Measurements from ENCODE around the gene ADAMTSL2.

The ADAMTSL2 gene

DNA sequence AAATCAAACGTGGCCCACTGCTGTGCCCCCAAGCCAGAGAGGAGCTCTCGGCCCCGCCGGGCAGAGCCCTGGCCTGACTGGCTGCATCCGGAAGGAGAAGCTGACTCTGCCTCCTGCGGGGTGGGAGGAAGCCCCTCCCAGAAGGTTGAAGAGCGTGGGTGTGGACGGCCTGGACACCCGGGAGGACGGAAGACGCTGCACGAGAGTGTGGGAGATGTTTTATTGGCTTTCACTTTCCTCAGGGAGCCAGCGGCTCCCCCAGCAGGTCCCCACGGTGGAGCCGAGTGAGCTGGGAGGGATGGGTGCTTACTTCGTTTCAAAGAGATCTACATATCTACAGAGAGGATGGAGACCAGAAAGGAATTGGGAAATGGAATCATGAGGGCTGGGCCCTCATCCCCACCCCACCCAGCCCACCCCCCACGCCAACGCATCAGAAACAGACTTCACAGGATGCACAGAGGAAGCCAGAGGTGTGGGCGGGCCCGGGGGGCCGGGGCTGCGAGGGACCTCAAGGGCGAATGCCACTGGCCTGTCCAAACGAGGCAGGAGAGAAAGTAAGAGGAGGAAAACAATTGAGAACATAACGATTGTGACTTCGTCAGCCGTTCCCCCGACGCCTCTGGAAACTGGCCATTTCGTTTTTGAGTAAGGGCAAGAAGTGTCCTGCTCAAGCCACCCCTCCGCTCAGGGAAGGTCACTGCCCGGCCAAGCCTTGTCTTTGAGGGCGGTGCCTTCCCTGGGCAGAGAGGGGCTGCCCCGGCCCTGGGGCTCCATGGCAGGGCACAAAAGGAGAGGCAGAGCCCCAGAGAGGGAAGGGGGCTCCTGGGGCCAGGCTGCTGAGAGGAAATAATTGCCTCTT is 42.6 kb downstream of the ADAMTSL2 start:
- FAIRE-seq = no peak
- TF ChIP-seq, protein P1, sequence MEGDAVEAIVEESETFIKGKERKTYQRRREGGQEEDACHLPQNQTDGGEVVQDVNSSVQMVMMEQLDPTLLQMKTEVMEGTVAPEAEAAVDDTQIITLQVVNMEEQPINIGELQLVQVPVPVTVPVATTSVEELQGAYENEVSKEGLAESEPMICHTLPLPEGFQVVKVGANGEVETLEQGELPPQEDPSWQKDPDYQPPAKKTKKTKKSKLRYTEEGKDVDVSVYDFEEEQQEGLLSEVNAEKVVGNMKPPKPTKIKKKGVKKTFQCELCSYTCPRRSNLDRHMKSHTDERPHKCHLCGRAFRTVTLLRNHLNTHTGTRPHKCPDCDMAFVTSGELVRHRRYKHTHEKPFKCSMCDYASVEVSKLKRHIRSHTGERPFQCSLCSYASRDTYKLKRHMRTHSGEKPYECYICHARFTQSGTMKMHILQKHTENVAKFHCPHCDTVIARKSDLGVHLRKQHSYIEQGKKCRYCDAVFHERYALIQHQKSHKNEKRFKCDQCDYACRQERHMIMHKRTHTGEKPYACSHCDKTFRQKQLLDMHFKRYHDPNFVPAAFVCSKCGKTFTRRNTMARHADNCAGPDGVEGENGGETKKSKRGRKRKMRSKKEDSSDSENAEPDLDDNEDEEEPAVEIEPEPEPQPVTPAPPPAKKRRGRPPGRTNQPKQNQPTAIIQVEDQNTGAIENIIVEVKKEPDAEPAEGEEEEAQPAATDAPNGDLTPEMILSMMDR (IDR thresholded peaks at IDR 0.05; ENCODE audit: insufficient read depth, missing control alignments) = no peak
- DNase-seq (ENCODE audit: insufficient read length, low spot score) = no peak

DNA sequence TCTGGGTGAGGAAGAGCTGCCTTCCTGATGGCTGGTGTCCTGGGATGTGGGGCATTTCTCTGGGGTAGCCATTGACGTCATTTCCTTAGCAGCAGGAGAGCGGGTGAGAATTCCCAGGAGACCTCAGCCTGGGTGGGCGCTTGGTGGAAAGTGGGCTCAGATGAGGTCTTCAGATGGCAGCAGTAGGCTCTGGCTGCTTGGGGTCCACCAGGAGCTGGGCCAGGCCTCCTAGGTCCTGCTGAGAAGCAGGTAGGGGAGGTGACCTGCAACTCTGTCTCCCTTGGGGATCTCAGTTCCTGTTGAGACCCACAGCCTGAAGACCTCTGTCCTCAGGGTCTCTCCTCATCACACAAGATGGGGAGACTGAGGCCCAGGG is 43.2 kb downstream of the ADAMTSL2 start:
- FAIRE-seq = no peak
- no peak for DNase-seq (ENCODE audit: insufficient read length, low spot score)
- TF ChIP-seq, protein P1 (IDR thresholded peaks at IDR 0.05; ENCODE audit: insufficient read depth, missing control alignments) = no peak

DNA sequence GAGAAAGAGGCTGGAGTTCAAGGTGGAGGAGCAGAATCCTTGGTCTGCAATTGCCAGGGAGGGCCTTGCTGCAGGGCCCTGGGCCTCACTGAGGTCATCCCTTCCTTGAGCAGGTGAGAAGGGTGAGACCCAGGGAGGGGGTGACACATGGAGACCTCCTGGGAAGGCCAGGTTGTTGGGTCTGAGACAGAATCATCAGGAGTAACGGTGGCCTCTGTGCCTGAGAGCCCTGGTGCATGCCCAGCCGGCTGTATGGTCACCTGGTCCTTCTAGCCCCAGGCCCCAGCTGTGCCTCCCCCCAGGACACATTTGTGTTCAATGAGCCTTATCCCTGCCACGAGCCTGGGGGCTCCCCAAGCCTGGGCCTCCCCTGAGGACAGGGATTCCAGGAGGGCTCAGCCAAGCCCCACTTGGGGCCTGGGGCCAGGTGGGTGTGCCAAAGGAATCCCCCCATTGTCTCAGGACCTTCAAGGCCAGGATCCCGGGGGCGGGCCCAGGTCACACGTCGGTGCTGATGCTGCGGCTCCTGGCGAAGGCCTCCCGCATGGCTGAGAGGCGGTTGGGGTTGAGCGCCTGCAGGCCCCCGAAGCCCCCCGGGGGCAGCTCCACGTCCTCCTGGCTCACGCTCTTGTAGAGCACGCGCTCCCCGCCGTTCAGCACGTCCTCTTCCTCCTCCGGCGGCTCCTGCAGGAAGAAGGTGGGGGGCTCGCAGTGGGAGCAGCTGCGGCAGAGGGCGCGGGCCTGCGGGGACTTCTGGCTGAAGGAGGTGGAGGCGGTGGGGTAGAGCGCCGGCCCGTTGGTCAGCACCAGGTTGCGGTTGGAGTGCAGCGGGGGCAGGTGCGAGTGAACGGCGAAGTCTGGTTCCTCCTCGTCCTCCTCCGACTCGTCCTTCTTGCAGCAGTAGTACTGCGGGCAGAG is 44.3 kb downstream of the ADAMTSL2 start:
- TF ChIP-seq, protein P1 (IDR thresholded peaks at IDR 0.05; ENCODE audit: insufficient read depth, missing control alignments) = no peak
- FAIRE-seq = no peak

DNA sequence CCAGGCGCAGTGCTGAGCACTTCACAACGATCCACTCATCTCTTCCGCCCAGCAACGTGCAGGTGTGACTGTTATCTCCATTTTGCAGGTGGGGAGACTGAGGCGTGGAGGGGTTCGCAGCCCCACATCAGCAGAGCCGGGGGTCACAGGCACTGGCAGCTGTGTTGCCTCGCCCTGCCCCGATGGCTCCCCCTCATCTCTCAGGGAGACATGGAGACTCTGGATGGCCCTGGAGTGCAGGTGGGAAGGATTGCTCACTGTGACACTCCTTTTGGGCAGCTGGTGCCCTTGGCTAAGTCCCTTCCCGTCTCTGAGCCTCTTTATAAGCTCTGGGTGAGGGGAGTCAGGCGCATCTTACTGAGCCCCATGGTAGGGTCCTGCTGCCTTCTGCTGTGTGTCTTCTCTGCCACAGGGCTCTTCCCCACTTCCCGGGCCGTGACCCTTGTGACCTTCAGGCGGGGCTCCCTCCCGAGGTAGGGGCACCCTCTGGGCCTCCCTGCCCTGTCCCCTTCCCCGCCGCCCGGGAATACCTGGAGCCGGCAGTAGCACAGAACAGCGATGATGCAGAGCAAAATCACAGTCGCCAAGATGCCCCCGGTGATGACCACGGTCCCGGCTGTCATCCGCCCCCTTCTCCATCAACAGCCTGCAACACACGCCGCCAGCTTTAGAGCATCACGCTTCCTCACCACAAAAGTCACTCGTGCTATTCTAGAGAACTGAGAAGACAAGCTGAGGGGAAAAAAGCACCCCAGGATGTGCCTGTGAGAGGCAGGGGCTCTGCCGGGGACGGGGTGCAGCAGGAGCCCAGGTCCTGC is 45.3 kb downstream of the ADAMTSL2 start:
- TF ChIP-seq, protein P1 (IDR thresholded peaks at IDR 0.05; ENCODE audit: insufficient read depth, missing control alignments) = no peak
- DNase-seq (ENCODE audit: insufficient read length, low spot score) (no peak), FAIRE-seq (no peak)

More for the DNA sequence above, 44.3 kb downstream of the ADAMTSL2 start:
- DNase-seq (ENCODE audit: insufficient read length, low spot score) = no peak

DNA sequence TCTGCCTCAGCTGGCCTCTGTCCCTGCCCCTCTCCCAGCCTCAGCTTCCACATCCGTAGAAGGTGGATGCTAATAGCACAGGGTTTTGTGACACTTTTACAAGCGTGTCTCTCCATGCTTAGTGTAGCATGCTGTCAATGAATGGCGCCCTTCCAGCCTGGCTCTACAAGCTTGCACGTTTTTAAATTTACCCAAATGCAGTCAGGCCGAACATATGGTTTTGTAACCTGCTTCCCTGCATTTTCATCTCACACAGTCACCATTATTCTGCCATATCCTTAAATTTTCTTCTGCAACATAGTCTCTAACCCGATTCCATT is 45.9 kb downstream of the ADAMTSL2 start:
- TF ChIP-seq, protein P1 (IDR thresholded peaks at IDR 0.05; ENCODE audit: insufficient read depth, missing control alignments) = no peak

DNA sequence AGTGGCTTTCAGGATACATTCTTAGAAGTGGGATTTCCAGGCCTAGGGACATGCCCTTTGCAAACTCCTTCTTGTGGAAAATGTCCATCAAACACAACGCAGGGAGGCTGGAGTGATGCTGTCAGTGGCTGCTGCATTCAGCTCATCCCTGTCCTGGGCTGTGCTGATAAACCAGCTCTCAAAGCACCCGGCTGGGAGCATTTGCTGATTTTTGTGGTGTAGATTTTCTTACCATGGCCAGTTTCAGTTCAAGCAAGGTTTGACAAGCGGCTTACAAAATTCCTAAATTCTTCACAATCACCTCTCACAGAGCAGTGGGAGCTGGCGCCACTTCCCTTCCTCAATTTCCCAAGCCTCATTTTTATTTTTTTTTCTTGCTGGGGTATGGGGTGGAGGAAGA is 46.5 kb downstream of the ADAMTSL2 start:
- no peak for FAIRE-seq
- TF ChIP-seq, protein P1 (IDR thresholded peaks at IDR 0.05; ENCODE audit: insufficient read depth, missing control alignments) = no peak
- no peak for DNase-seq (ENCODE audit: insufficient read length, low spot score)

More for the DNA sequence above, 45.9 kb downstream of the ADAMTSL2 start:
- FAIRE-seq = no peak
- no peak for DNase-seq (ENCODE audit: insufficient read length, low spot score)
